Measurements from ENCODE around the gene ARPC1A. TPM values are rescaled to one million over a fixed set of nuclear protein-coding genes. Genes with fewer than 3 reads are reported as not detected.

Gene ARPC1A
- total RNA-seq, 1 donor from 2014 or later: 198 TPM

DNA sequence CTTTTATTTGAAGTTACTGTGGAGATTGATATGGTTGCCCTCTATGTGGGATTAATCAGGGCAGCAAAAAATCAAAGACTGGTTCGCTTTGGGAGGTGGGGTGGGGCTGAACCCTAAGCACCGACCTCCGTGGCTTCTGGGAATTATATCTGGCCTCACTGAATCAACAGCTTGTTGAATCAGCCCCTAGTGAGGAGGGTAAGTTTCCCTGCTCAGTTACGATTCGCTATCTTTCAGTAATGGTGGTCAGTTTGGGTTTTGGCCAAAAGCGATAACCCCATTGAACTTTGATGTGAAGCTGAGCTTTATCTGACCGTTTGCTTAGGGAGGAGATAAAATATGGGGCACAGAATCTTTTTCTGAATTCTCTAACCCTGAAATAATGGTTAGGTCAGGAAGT is 16.6 kb upstream of the ARPC1A start:
- no peak for FAIRE-seq
- Histone ChIP-seq H3K9me3 (ENCODE audit: insufficient read depth, low read depth, low read length) (no peaks in the 10 kb centered on the region), H2AFZ (ENCODE audit: low read depth, low read length) (no peak overlapping the region), H4K20me1 (ENCODE audit: insufficient read depth, low read length) (no peaks in the 10 kb centered on the region), H3K4me1 (ENCODE audit: insufficient read depth, low read length) (no peaks in the 10 kb centered on the region), H3K4me3 (ENCODE audit: insufficient read depth, low read depth, low read length) (no peak overlapping the region), H3K79me2 (ENCODE audit: insufficient read depth, low read length) (no peaks in the 10 kb centered on the region), H3K27me3 (ENCODE audit: insufficient read depth, low read length) (no peaks in the 10 kb centered on the region), H3K4me2 (ENCODE audit: low read length) (no peak overlapping the region), H3K9ac (ENCODE audit: low read length) (no peak overlapping the region), H3K36me3 (ENCODE audit: insufficient read depth, low read length) (no peaks in the 10 kb centered on the region), H3K27ac (ENCODE audit: low read depth, low read length) (no peak overlapping the region)
- DNase-seq (ENCODE audit: low read depth): no peak
- H3K9me3 Mint-ChIP-seq (ENCODE audit: unreplicated experiment): peaks cover 12% of the 10 kb centered on the region
- H3K27ac Mint-ChIP-seq (ENCODE audit: unreplicated experiment): no peak overlapping the region
- no peak overlapping the region for H3K4me3 Mint-ChIP-seq (ENCODE audit: unreplicated experiment)
- no peaks in the 10 kb centered on the region for H3K4me1 Mint-ChIP-seq (ENCODE audit: low read depth, unreplicated experiment)
- peaks cover 12% of the 10 kb centered on the region for H3K27me3 Mint-ChIP-seq (ENCODE audit: low read depth, unreplicated experiment)
- TF ChIP-seq EZH2 (IDR thresholded peaks at IDR 0.05; ENCODE audit: insufficient read depth, low read length): no peak
- no peak for TF ChIP-seq CTCF (IDR thresholded peaks at IDR 0.05; ENCODE audit: insufficient read depth, low read depth, low read length)
- peaks cover 14% of the 10 kb centered on the region for H3K36me3 Mint-ChIP-seq (ENCODE audit: low read depth, unreplicated experiment)

GRCh38 chr7:99310004-99310403 is 15.7 kb upstream of the ARPC1A start:
- no peaks in the 10 kb centered on the region for H4K20me1 ChIP-seq (ENCODE audit: insufficient read depth, low read length)
- H3K4me3 ChIP-seq (ENCODE audit: insufficient read depth, low read depth, low read length): no peak overlapping the region
- Mint-ChIP-seq H3K36me3 (ENCODE audit: low read depth, unreplicated experiment) (peaks cover 11% of the 10 kb centered on the region), H3K4me3 (ENCODE audit: unreplicated experiment) (no peak overlapping the region), H3K27ac (ENCODE audit: unreplicated experiment) (no peak overlapping the region), H3K9me3 (ENCODE audit: unreplicated experiment) (peaks cover 12% of the 10 kb centered on the region), H3K4me1 (ENCODE audit: low read depth, unreplicated experiment) (no peaks in the 10 kb centered on the region), H3K27me3 (ENCODE audit: low read depth, unreplicated experiment) (peaks cover 9% of the 10 kb centered on the region)
- FAIRE-seq (no peak), DNase-seq (ENCODE audit: low read depth) (no peak)
- TF ChIP-seq EZH2 (IDR thresholded peaks at IDR 0.05; ENCODE audit: insufficient read depth, low read length) (no peak), CTCF (IDR thresholded peaks at IDR 0.05; ENCODE audit: insufficient read depth, low read depth, low read length) (no peak)
- no peaks in the 10 kb centered on the region for H3K36me3 ChIP-seq (ENCODE audit: insufficient read depth, low read length)
- H3K9me3 ChIP-seq (ENCODE audit: insufficient read depth, low read depth, low read length): no peaks in the 10 kb centered on the region
- H2AFZ ChIP-seq (ENCODE audit: low read depth, low read length): no peak overlapping the region
- H3K4me2 ChIP-seq (ENCODE audit: low read length): no peak overlapping the region
- H3K79me2 ChIP-seq (ENCODE audit: insufficient read depth, low read length): no peaks in the 10 kb centered on the region
- H3K27me3 ChIP-seq (ENCODE audit: insufficient read depth, low read length): no peaks in the 10 kb centered on the region
- no peak overlapping the region for H3K27ac ChIP-seq (ENCODE audit: low read depth, low read length)
- no peaks in the 10 kb centered on the region for H3K4me1 ChIP-seq (ENCODE audit: insufficient read depth, low read length)
- no peak overlapping the region for H3K9ac ChIP-seq (ENCODE audit: low read length)

GRCh38 chr7:99311702-99312101 is 14.0 kb upstream of the ARPC1A start:
- Histone ChIP-seq H3K36me3 (ENCODE audit: insufficient read depth, low read length) (no peaks in the 10 kb centered on the region), H2AFZ (ENCODE audit: low read depth, low read length) (no peak overlapping the region), H3K9me3 (ENCODE audit: insufficient read depth, low read depth, low read length) (no peaks in the 10 kb centered on the region), H3K4me2 (ENCODE audit: low read length) (no peak overlapping the region), H3K4me1 (ENCODE audit: insufficient read depth, low read length) (no peaks in the 10 kb centered on the region), H3K79me2 (ENCODE audit: insufficient read depth, low read length) (no peaks in the 10 kb centered on the region), H3K4me3 (ENCODE audit: insufficient read depth, low read depth, low read length) (no peak overlapping the region), H4K20me1 (ENCODE audit: insufficient read depth, low read length) (no peaks in the 10 kb centered on the region), H3K27ac (ENCODE audit: low read depth, low read length) (no peak overlapping the region), H3K27me3 (ENCODE audit: insufficient read depth, low read length) (no peaks in the 10 kb centered on the region), H3K9ac (ENCODE audit: low read length) (no peak overlapping the region)
- TF ChIP-seq EZH2 (IDR thresholded peaks at IDR 0.05; ENCODE audit: insufficient read depth, low read length) (no peak), CTCF (IDR thresholded peaks at IDR 0.05; ENCODE audit: insufficient read depth, low read depth, low read length) (no peak)
- FAIRE-seq (no peak), DNase-seq (ENCODE audit: low read depth) (no peak)
- Mint-ChIP-seq H3K27me3 (ENCODE audit: low read depth, unreplicated experiment) (no peaks in the 10 kb centered on the region), H3K9me3 (ENCODE audit: unreplicated experiment) (peaks cover 6% of the 10 kb centered on the region), H3K27ac (ENCODE audit: unreplicated experiment) (no peak overlapping the region), H3K36me3 (ENCODE audit: low read depth, unreplicated experiment) (peaks cover 7% of the 10 kb centered on the region), H3K4me3 (ENCODE audit: unreplicated experiment) (no peak overlapping the region), H3K4me1 (ENCODE audit: low read depth, unreplicated experiment) (no peaks in the 10 kb centered on the region)
